Keratinocyte (primary cell): ENCODE results near the gene LY6G6C.

Source experiments
- CTCF ChIP-seq, 3 experiments: IDR thresholded peaks in 1 of 3; conservative IDR thresholded peaks in 1 of 3; optimal IDR thresholded peaks in 1 of 3; 2 replicates in 2 of 3; 3 replicates in 1 of 3; pipeline versions ENCODE3 to v1.5.1; 2011; ENCODE audit warnings: low read length in 3 of 3, mild to moderate bottlenecking in 3 of 3, moderate library complexity in 2 of 3, control low read depth in 1 of 3, inconsistent platforms in 1 of 3; ENCODE audit not compliant: insufficient read depth in 2 of 3; ENCODE audit errors: extremely low read depth in 1 of 3
- EZH2 ChIP-seq: IDR thresholded peaks from one replicate; pipeline ENCODE4 v1.6.1; 2012; ENCODE audit warnings: inconsistent platforms, mild to moderate bottlenecking, low read length, moderate library complexity

- no peak for TF ChIP-seq EZH2
- TF ChIP-seq CTCF (optimal IDR thresholded peaks at IDR 0.05 in 1 of 3, IDR thresholded peaks at IDR 0.05 in 1 of 3, conservative IDR thresholded peaks at IDR 0.05 in 1 of 3; ENCODE audit: extremely low read depth in 1 of 3, insufficient read depth in 2 of 3, low read length in 3 of 3): no peak
These were observed 51.9 kb downstream of the LY6G6C start, which contains the start of gene LY6G5B for GRCh38 chr6:31669676-31670075.
